ENCODE results near the gene NCOA6.
"Not testable (repeated sequence)": the region's sequence is repeated elsewhere in the genome, so short reads cannot be mapped to it uniquely, and the experiment has no call there.

The NCOA6 gene

GRCh38 chr20:34717230-34718095, 108.0 kb downstream of the NCOA6 start:
- DNase-seq: no peak

- no peak for DNase-seq
Measured at GRCh38 chr20:34716921-34717229, 108.6 kb downstream of the NCOA6 start.

GRCh38 chr20:34715384-34715783, 110.1 kb downstream of the NCOA6 start:
- DNase-seq: no peak

GRCh38 chr20:34713944-34714515, 111.4 kb downstream of the NCOA6 start:
- not testable (repeated sequence) for DNase-seq

- peak; percentile 41 for DNase-seq
Measured at GRCh38 chr20:34713194-34713943, 112.1 kb downstream of the NCOA6 start.

GRCh38 chr20:34712525-34713192, 112.8 kb downstream of the NCOA6 start:
- DNase-seq: no peak

- DNase-seq: no peak
Measured at GRCh38 chr20:34711813-34712430, 113.5 kb downstream of the NCOA6 start.

- DNase-seq: no peak
Measured at GRCh38 chr20:34710861-34711574, 114.4 kb downstream of the NCOA6 start.

GRCh38 chr20:34710568-34710839, 114.9 kb downstream of the NCOA6 start:
- no peak for DNase-seq

GRCh38 chr20:34709831-34710567, 115.5 kb downstream of the NCOA6 start:
- DNase-seq: no peak

GRCh38 chr20:34709044-34709830, 116.2 kb downstream of the NCOA6 start:
- peak; percentile 80 for DNase-seq

GRCh38 chr20:34708621-34709043, 116.8 kb downstream of the NCOA6 start:
- peak; percentile 71 for DNase-seq

GRCh38 chr20:34706912-34707784, 118.3 kb downstream of the NCOA6 start:
- DNase-seq: no peak

- DNase-seq: no peak
Measured at GRCh38 chr20:34706302-34706875, 119.1 kb downstream of the NCOA6 start.

- DNase-seq: peak; percentile 29
Measured at GRCh38 chr20:34705397-34706301, 119.8 kb downstream of the NCOA6 start.

- DNase-seq: no peak
Measured at GRCh38 chr20:34705008-34705396, 120.4 kb downstream of the NCOA6 start.

GRCh38 chr20:34704177-34705007, 121.1 kb downstream of the NCOA6 start, which contains the start of gene TP53INP2:
TSS of gene TP53INP2 (plus strand) at chr20:34704344. CDS start at chr20:34708740, 4,396 bp downstream.
- DNase-seq: peak; percentile 87

Data from activated CD4-positive, alpha-beta T cell treated with anti-CD3 and anti-CD28 coated beads, Interleukin-2, Interleukin-6, amounts not matched to agents 100 ng/mL and 50 ng/mL, durations not matched to agents 16 hours and 8 hours (primary cell).